Nucleus accumbens (tissue), 56 donors: Measurements from ENCODE around the gene MTHFSD.

Experiments
- DNase-seq, 56 donors: peaks; one replicate each; lab custom pipeline; 2025; lab: John Stamatoyannopoulos, UW

MTHFSD gene

DNA sequence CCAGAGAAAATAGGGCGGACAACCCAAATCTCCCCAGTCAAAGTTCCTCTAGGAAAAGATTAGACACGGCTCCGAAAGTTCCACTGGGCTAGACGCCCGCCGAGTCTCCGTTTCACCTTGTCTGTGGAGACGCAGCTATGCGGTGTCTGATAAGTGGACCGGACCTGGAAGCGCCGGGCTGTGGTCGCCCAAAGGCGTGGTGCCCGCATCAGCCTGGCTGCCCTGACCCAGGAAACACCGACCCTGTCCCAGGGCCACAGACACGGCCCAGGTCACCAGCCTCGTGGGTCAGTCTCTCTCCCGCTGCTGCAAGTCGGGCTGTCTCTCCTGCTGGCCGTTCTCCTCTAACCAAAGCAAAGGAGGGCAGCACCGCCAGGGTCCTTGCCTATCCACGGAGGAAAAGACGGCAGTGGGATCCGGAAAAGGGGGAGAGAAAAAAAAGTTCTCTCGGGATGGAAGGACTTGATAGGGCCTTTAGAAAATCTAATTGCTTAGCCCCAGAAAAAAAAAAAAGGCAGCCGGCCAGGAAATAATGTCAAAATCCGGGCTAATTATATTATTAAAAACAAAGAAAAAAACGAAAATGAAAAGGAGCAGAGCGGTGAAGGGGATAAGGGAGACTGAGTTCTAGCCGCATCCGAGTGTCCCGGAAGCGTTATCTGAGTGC is 58.6 kb downstream of the MTHFSD start:
- no peak for DNase-seq

DNA sequence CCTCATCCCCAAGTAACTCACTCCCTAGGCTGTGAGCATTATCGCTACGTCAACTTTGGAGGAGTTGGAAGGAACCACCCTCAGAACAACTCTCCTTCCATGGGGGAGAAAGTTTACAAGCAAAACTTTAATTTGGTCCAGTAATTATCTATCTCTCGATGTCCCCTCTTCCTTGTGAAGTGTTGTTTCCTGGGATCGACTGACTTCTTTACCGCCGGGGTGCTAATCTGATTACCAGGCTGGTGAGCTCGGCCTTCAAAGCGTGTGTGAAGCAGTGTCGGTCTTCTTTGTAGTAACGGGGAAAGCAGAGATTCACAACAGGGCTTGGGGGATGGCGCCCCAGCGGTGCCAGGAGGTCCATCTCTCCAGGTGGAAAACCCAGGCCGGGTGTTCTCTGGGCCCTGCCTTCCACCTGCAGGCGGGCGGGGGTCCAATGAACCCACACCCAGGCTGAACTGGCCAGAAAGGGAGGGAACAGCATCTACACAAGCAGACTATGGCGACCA is 59.2 kb downstream of the MTHFSD start:
- no peak for DNase-seq

DNA sequence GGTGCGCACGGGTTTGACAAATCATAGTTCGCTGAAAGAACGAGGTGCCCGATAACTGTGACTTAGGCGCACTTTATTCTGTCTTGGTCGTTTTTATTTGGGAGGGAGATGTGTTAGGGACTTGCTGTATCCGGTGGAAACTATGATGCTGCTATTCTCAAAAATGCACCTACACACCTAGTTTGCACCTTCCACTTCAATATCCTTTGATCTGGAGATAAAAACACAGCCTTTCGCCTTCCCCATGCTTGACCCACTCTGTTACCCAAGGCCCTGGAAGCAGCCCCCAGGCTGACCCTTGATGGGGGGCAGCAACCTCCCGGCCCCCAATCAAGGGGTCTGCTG is 59.7 kb downstream of the MTHFSD start:
- no peak for DNase-seq

DNA sequence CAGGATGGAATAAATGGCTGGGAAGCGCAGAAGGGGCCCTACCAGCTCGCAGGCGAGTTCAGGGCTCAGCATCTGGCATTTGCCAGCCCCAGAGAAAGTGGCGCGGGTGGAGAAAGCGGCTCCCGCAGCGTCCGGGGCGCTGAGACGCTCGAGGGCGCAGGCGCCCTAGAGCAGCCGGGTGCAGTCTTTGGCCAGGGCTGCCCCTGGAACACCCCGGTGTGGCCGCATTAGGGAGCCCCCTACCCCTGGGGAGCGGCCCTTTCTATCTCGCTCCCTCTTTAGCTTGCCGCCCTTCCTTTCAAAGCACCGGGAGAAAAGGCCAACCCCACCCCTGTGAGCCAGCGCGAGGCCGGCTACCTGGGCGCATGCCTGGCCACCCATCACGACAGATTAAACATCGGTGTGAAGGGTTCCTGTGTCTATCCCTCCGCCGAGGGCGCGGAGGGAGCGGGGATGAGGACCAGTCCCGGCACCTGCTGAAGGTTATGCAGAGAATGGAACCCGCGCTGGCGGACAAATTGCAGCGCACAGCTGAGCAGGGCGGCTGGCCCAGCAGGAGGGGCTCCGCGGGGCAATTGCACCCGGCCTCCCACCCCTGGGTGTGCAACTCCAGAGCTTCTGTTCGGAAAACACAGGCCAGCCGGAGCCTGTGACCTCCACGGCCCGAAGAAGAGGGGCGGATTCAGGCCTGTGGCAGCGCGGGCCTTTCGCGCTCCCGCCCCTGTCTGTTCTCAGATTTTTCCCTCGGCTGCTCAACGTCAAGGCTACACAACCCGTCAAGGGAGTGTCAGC is 60.3 kb downstream of the MTHFSD start:
- no peak for DNase-seq

DNA sequence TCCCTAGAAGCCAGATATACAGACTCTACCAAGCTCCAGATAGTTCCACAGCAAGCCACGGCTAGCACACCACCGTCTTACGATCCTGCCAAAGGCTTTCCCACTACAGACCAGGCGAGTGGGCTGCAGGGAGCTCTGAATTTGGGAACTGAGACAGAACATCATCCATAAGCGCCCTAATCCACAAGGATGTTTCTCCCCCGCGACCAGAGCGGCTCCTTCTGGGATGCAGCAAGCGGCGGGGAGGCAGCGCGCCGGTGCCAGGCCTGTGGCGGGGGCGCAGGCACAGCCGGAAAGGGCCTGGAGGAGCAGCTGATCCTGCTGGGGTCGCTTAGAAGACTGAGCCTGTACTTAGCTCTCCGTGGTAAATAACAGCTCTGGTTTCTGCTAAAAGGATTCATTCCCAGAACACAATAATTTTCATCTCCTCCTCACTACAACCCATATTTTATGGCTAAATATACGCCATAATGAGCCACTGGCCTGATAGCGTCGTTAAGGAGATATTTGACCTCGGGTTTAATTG is 60.9 kb downstream of the MTHFSD start:
- DNase-seq, result no peak

DNA sequence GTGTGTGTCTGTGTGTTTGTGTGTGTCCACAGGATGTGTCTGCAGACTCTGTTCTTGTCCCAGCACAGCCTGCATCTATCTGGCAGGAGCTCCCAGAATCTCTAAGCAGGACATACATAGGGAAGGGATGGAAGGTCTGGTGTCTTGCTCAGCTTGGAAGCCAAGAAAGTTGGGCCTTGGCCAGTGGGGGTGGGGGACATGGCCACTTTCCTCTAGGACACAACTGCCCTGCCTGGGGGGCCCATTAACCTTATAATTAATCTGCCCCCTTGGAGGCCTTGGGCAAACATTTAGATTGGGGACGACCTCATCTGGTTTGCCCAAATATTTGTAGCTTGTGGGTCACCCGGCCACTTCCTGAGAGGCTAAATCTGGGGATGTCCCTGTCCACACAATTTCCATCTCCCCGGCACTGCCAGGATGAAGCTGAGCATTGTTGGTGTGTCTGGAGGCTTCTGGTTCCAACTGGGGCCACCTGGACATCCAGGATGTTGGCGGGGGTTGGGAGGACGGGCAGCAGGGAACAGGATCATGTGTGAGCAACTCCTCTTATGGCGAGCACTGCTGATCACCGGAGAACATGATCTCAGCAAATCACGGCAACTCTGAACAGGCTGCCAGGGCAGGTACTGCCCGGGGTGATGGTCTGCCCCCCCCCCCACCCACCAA is 61.9 kb downstream of the MTHFSD start:
- DNase-seq, result no peak

DNA sequence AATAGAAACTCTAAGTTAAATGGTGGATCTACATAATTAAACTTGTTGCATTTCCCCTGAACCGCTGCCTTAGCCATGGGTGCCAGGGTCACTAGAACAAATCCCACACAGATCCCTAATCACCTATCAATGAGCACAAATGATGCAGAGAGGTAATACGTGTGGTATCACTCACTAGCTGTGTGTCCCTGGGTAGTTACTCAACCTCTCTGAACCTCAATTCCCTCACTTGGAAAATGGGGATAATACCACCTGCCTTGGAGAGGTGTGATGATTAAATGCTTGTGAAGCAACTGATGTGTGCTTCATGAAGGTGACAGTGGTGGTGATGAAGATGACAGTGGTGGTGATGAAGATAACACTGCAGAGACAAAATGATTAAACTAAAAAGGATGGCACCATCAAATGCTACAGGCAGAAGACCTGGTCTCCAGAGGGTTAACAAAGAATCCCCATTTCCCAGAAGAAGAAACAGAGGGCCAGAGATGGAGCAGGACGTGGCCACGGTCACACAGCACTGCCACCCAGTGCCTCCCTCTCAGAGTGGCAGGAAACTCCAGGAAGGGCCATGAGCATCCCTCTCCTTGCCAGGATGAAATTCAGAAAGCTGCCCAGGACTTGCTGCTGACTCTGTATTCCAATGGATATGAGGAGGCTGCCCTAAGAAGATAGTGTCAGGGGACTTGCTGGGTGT is 62.6 kb downstream of the MTHFSD start:
- no peak for DNase-seq

DNA sequence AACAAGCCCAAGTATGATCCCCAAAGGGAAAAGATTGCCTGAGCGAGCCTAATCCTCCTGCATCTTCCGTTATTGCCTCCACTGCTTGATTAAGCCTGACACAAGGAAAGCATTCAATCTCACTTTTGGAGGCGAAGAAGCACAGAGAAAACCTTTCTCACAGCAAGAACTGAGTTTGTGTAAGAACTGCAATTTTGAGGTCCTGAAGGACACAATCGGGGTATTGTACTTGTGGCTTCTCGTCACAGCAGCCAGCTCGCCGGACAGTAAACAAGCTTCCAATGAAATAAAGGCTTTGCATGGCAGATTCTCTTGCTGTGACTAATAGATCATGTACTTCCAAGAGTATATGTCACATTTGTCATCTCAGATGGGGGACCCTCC is 63.4 kb downstream of the MTHFSD start:
- DNase-seq, result peak in 32 of 56 donors; percentile 2 to 69 (median 34)

DNA sequence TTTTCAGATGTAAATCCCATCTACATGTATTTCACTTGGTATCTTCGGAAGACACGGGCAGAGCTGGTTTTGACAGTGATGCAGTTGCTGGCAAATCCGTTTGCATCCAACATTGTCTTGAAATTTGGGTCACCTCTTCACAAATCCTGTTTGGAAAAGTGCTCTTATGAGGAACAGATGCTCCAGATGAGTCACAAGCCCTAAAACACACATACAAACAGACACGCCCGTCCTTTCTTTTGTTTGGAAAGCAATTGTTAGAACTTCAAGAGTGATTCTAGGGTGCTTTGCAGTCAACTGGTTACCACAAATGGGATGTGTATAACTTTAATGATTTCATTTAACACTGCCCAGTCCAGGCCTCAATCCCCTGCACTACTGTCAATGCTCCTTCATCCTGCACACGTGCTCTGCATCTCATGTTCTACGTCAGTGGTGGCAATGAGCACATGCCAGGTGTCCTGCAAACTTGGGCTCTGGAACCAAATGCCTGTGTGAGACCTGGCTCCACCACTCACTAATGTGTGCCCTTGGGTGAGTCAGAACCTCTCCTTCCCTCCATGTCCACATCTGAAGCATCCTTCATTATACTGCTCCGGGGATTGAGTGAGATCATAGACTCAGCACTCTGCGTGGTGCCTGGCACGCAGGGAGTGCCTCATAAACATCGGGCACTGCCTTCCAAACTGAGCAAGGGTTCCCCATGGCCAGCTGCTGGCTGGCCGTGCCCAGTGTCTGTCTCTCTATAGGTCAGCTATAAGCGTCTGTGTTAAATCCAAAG is 64.0 kb downstream of the MTHFSD start:
- peak in 14 of 56 donors; percentile 3 to 69 (median 31) for DNase-seq

DNA sequence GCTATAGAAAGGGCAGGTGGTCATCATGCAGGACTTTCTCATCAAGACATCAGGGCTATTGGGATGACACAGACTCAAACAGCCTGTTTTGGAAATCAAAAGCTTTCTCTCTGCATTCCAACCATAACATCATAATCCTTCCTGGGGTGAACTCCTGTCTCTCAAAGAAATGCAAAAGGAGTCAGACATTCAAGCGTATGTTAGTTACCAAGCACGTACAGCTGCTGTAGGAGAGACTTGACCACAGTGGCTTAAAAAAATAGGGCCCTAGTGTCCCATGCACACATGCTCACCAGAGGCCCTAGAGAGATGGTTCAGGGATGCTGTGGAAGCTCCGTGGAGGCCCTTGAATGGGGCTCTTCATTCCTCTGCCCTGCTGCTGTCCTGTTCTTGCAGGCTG is 69.3 kb downstream of the MTHFSD start:
- no peak for DNase-seq

DNA sequence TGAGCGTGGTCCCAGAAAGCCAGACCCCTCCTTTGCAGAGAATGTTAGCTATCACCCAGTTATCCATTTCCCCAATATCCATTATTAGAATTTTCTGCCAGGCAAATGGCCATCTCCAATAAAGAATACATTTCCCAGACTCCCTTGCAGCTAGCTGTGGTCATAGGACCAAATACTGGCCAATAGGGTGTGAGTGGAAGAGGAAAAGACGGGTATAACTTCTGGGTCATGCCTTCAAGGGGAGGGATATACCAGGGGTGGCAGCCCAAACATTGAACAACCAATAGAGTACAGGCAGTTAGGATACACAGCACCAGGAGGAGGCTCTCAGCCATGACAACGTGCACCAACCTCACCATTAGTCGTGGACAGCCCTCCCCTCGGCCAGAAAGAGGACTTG is 70.8 kb downstream of the MTHFSD start:
- no peak for DNase-seq

DNA sequence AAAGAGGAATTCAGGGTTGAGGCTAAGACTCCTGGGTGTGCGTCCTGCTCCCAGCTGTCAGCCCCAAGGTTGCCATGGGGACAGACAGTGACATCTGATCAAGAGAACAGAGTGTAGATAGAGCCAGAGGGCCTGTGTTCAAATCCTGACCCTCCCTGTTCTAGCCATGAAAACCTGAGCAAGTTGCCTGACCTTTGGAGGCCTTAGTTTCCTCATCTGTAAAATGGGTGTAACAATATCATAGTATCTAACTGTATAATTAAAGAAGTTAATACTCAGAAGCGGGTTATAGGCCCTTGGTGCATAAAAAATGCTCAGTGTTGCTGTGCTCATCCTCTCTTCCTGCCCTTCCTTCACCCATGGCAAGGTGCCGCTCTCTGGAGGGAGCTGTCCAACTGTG is 73.4 kb downstream of the MTHFSD start:
- no peak for DNase-seq

DNA sequence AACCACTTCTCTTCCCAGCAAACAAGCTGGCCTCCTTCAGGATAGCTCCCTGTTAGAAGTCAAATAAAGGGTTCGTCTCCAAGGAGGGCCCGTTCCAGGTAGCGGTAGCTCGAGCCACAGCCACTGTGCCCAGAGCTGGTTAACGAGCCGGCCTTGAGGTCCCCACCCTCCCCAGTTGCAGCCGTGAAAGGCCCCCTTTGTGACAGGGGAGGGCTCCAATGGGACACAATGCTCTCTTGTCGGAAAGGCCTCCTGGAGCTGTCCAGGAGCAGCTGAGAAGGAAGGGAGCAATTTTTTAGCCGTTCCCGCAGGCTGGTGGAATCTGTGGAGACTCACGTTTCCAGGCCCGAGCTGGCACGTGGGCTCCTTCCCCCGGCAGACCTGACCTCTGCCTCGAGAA is 74.6 kb downstream of the MTHFSD start:
- DNase-seq, result peak in 36 of 56 donors; percentile 1 to 66 (median 27)
